H4 (cell line): Measurements from ENCODE around the gene JAZF1. TPM values are rescaled to one million over a fixed set of nuclear protein-coding genes. Genes with fewer than 3 reads are reported as not detected.
A peak's percentile ranks its signal among the peaks of the same experiment; 100 is the strongest.
"Not testable (repeated sequence)": the region's sequence is repeated elsewhere in the genome, so short reads cannot be mapped to it uniquely, and the experiment has no call there.

Experiments used
- DNase-seq: peaks from one replicate; pipeline ENCODE4 v3.0.0-alpha.2; 2015; ENCODE audit warnings: low spot score
- total RNA-seq: library from RNA; depleted of rRNA; stranded (reverse); fragments of >200 nt; shearing (Covaris generic); gene quantifications from 2 replicates; pipeline ENCODE4 v1.2.3, GENCODE V29; 2014

Gene JAZF1
- total RNA-seq, 1 experiment from 2014 or later = 20.6 TPM

DNA sequence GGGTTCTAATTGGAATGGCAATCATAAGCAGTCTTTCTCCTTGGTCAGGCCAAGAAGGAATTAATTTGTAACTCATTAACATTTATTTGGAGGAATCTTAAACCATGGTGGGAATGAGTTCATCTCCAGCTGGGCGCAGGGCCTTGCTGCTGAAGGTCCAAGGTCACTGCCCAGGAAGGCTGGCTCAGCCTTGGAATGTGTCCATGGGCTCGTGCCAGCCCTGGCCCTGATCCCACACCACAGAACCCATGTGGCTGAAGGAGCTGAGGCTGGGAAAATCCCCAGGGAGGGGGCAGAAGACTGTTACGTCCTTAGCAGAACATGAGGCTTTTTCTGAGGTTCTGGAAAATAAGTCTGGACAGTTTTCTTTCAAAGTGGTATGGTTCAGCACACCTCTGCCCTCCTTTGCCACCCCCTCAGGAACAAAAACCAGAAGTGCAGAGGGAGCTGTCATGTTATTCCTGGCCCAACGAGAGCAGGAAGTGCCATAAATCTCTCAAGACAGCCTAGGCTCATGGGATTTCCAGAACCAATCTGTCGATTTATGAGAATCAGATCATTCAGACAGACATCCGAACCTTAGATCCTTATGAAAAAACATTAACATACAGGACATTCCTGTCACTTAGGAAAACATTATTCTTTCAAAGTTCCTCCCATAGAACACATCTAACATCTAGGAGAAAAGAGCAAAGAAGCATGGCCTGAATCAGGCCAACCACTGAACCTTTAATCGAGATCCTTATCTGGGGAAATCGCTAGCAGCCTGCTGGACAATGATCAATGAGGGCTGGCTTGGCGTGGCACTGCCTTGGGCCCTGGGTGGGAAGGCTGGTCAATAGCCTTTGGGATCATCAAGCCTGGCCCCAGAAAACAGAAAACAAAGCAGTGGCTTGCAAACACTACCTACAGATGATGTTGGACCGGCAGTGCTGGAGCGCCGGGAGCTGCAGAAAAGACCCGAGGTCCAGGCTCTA, 306.3 kb downstream of the JAZF1 start:
- peak; percentile 86 for DNase-seq

DNA sequence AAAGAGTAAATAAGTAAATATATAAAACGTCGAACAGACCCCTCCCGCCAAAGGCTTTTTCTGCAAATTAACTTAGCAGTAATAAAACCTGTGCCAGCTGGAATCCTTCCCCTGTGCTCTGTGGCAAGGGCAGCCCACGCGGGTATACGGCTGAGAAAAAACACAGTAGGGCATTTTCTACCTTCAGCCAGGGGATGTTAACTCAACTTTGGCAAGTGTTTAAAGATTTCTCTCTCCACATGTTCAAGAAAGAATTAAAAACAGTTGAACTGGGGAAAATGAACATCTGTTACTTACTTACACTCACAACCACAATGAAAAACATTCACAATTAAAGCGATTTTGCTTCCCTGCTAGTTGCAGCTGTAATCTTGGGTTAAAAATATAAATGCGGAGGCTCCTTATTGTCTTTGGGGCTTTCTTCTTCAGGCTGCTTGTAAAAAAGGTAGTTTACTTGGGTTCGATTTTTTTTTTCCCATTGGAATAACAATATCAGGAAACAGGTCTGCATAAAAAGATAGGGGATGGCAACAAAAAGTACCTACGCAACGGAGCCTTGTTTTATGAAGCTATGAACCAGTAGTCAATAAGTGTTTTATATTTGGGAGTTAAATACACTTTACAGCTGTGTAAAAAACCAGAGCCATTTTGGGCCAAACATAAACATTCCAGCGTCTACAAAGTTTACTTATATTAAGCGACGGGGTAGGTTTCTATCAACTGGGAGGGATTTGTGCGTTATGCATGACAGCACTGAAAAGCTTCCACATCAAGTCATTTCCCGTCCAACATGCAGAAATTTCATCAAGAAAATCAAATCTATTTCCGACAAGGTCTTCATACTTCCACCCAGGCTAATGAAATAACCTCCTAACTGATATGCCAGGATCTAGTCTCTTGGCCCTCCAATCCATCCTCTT, 308.0 kb downstream of the JAZF1 start:
- DNase-seq = no peak

DNA sequence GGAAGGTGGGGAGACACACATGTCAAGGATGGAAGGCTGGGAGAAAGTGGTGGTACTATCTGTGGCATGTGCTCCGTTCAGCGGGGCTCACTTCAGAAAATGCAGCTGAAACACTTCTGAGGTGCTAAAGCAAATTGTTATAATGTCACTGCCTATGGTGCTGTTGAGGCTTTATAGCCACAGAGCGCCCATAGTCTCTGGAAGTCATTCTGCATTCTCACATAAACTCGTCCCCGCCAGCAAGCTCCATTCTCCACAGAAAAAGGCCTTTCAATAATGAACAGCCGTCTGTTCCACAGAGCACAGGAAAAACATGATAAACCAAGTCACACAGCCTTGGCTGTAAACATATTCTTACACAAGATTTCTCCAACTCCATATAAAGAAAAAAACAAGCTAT, 308.7 kb downstream of the JAZF1 start:
- no peak for DNase-seq

DNA sequence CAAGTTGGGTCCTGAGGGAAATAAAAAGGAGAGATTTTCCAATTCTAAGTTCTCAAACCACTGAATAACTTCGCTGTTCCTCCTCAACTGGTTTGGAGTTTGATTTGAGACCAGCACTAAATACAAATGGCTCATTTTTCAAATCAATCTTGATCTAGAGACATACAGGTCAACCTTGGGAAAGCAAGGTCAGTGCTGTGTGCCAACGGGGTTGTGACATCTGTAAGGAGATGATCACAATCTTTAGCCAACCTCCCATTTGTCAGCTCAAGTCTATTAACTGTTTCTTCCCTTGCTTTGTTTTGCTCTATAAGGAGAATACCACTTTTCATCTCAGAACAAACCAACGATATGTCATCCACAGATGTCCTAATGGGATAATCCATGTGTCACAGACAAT, 309.5 kb downstream of the JAZF1 start:
- no peak for DNase-seq

DNA sequence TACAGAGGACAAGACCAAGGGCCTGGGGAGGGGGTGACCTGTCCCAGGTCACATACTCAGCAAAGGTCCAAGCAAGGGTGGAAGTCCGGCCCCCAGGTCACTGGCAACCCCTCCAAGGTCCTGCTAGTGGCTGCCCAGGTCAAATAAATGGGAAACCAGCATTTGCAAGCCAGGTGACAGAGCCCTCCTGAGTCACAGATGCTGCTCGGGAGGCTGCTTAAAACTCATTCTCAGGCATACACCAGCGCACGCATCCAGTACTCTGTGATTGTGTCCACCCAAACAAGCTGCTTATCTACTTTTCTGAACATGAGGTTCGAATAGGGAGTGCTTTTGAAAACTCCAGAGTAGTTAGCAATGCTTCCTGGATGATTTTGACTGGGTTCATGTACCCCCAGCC, 310.0 kb downstream of the JAZF1 start:
- no peak for DNase-seq

DNA sequence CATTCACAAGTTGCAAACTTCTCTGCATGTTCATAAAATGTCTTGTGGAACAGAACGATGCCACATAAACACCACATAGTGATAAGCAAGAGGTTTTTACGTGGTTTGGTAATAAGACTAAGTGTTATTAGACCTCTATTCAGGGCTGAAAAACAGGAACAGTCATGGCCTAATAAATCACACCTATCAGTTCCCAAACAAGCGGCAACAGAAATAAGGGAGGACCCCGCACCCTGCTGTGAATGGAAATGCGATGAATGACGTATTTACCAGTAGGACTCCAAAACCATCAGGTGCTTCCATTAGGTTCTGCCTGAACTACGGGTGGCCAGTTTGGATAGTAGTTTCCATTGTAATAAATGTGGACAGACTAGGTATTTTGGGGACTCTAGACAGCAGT, 311.5 kb downstream of the JAZF1 start:
- no peak for DNase-seq

DNA sequence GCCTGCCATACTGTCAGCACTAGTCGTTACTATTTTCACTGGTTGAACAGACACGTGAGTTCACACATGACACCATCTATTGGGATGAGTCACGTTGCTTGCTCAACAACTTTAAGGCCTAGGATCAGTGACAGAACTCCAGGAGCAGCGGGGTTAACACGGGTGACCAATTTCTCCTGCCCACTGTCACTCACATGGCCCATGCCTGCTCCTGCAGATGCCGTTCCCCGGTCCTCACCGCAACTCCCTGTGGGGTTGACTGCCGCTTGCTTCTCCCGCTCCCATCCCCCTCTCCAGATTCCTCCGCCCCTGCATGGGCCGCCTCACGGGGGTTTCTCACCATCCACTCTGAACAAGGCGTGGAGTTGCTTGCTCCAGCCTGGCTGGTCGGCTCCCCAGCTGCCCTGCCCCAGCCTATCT, 312.5 kb downstream of the JAZF1 start:
- DNase-seq = no peak

DNA sequence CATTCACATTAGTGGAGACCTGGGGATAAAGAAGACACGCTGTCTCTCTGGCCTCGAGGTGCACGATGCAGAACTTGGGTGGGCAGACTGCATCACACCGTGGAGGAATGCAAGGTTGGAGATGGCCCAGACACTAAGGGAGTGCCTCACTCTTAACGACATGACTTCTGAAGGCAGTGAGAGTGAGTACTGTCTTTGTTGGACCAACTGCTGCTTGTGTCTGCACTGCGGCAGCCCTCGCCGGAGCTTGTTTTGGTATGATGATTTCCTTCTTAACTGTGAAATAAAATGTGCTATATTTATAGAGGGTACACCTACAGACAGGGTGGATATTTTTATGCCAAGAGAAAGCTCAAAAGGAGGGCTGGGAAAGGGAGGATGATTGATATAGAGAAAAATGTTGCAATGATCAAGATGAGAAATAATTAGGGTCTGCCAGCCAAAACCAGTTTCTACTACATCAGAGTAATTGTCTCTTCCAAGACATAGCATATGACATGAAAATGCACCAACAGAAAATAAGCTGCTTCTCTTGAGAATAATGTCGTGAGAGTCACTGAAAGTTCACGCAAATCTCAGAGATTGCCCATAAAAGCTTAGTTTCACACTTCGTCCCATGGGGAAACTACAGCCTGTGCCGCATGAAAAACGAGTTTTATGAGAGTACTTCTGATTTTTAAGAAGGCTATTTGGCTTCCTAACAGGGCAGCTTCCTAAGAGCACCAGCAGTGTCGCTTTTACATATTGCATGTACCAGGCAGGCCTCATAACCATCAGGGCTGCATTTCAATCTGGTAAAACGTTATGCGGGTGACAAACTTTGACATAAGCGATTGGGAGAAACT, 313.5 kb downstream of the JAZF1 start:
- no peak for DNase-seq

DNA sequence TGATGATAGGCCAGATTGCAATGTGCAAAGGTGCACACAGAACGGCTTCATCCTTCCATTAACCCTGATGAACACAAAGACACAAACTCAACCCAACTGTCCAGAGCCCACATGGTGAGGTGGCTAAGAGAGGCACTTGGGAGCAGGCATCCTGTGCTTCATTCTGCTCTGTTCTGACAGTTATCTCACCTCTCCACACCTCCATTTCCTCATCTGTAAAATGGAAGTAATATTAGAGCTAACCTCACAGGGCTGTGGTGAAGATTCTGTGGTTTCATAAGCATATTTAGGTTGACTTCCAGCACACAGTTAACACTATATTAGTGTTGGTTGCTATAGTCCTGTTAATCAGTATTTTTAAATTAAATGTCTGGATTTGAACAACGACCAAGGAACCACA, 314.3 kb downstream of the JAZF1 start:
- no peak for DNase-seq

DNA sequence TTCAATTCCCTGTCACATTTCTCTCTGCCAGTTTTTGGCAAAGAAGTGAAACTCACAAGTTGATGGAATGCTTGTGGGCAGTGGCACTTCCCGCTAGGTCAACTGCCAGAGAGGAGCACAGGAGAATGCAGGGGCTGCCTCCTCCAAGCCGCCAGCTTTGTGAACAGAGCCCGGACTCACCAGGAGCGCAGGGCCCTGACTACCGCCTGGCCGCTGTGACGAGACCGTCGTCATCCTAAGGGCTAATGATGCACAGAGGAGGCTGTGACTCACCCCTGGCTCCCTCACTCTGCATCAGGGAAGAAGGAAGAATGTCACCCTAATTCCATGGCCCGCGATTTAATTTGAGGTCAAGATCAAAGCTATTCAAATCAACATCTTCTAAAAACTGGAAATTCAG, 316.7 kb downstream of the JAZF1 start:
- DNase-seq = peak; percentile 98

DNA sequence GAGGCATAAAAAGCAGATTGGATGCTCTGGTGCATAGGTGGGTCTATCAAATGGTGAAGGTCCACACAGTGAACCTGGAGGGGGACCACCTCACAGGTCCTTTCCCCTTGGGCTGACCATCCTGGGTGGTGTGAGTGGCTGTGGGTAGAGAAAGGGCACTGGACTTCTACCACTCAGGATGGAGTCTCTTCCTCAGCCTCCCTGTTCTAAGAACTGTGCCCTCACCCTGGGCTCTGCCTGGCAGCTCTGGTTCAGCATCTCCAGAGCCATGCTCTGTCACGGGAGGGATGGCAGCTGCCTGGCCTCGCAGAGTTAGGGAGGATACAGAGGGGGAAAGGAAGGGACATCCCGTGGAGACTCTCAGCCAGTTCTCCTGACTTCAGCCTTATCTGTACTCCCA, 318.8 kb downstream of the JAZF1 start:
- no peak for DNase-seq

DNA sequence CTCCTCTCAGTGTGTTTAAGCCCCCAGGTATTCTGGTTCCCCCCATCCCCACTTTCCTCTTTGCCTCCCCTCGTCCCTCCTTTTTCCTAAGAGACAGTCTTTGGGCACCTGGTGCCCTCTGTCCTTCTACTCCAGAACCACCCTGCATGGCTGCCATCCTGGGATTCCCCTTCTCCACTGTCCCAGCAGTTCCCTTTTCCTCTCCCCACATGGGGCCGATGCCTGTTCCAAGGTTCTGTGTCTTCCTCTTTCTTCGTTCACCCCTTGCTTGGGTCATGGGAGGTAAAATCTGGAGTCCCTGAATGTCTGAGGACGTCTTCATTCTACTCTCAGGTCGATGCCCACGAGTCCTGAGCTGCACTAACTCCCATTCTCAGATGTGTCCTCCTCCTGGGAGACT, 319.8 kb downstream of the JAZF1 start:
- DNase-seq = no peak

DNA sequence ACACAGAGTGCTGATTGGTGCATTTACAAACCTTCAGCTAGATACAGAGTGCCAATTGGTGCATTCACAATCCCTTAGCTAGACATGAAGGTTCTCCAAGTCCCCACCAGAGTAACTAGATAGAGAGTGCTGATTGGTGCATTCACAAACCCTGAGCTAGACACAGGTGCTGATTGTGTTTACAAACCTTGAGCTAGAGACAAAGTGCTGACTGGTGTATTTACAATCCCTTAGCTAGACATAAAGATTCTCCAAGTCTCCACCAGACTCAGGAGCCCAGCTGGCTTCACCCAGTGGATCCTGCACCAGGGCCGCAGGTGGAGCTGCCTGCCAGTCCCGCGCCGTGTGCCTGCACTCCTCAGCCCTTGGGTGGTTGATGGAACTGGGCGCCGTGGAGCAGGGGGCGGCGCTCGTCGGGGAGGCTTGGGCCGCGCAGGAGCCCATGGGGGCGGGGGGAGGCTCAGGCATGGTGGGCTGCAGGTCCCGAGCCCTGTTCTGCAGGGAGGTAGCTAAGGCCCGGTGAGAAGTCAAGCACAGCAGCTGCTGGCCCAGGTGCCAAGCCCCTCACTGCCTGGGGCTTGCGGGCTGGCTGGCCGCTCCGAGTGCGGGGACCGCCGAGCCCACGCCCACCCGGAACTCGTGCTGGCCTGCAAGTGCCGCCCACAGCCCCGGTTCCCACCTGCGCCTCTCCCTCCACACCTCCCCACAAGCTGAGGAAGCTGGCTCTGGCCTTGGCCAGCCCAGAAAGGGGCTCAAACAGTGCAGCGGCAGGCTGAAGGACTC, 323.7 kb downstream of the JAZF1 start:
- not testable (repeated sequence) for DNase-seq

DNA sequence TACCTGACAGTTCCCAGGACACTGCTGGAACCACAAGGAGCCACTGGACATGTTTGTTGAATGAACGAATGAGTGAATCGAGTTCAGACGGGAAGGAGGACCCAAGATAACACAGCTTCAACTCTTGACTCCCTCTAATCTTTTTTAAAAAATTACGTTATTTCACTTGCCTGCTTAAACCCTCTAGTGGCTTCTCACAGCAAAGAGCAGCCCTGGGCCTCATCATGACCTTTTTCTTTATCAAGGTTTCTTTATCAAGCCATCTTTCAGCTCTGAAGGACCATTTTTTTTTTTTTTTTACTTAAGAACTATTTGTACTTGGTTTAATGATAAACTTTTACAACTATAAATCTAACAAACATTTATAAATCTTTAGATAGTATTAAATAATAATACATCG, 330.1 kb downstream of the JAZF1 start:
- DNase-seq = no peak

DNA sequence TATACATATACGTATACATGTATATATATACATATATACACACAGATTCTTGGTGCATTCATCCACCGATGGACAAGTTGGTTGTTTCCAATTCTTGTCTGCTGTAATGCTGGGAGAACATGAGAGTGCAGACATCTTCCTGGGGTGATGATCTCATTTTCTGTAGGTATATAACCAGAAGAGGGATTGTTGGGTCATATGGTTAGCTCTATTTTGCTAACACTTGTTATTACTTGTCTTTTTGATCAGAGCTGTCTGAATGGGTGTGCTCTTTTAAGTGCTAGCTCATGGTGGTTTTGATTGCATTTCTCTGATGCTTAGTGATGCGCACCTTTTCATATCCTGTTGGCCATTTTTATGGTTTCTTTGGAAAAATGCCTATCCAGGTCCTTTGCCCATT, 334.2 kb downstream of the JAZF1 start:
- no peak for DNase-seq

DNA sequence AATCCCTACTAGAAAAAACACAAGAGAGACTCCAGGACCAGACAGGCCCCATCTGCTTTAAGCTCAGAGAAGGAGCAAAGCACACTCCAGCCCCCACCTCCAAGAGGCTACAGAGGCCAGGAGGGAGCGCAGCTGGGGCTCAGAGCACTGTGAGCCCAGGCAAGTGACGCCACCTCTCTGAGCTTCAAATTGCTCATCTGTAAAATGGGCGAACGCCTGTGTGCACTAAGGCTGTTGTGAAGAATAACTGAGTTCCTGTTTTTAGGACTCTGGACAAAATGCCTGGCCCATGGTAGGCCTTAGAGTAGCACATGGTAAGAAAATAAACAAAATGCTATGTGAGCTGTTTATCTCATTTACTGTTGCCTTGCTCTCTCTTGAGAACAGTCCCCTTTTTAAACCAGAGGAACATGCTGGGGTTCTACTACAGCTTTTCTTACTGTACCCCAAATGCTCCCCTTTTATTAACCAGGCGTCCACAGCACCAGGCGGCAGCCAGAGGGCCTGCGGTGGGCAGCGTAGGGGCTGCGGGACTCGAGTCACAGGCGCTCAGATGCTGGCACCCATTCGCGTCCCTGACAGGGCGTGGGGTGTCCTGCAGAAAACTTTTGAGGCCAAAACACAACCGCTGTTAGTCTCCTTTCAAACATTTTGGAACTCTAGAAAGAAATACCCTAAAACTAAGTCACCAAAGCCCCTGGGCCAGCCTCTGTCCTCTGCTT, 336.9 kb downstream of the JAZF1 start:
- no peak for DNase-seq

DNA sequence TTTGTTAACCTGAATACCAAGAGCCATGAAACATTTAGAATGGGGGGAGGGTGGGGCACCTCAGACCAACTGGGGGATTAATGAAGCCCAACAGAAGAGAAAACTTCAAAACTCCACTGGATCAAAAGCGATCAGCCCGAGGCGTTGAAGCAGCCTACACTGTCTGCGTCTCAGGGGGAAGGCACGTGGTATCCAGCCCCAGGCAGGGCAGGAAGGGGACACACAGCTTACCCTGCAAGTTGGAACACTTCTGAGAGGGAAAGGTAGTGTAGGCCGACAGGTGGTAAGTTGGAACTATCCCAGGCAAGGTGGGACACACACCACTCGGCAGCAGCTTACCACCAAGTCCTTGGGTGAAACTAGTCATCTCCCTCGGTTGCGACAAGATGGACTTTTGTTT, 337.7 kb downstream of the JAZF1 start:
- DNase-seq = no peak

DNA sequence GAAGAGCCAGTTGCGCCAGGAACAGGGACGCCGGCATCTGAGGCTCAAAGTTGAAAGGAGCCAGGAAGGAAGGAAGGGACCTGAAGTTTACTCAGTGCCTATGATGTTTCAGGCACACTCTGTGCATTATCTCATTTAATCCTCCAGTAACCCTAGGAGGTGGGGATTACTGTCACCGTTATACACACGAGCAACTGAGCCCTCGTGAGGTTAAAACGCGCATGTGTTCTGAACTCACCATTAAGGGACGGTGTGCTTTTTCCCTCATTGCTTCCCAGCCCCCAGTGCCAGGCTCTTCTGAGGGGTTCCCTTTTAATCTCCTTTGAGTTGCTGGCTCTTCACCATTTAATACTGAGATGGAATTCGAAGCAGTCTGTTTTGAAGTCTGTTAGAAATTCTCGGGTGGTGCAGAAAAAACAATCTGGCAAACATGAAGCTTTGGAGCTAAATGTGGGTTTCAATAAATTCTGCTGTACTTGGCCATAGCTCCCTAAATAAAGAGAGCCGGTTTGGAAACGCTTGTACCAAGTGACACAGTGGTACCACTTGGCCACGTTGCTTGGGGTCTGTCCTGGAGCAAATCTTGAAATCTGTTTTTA, 338.4 kb downstream of the JAZF1 start:
- DNase-seq = no peak

DNA sequence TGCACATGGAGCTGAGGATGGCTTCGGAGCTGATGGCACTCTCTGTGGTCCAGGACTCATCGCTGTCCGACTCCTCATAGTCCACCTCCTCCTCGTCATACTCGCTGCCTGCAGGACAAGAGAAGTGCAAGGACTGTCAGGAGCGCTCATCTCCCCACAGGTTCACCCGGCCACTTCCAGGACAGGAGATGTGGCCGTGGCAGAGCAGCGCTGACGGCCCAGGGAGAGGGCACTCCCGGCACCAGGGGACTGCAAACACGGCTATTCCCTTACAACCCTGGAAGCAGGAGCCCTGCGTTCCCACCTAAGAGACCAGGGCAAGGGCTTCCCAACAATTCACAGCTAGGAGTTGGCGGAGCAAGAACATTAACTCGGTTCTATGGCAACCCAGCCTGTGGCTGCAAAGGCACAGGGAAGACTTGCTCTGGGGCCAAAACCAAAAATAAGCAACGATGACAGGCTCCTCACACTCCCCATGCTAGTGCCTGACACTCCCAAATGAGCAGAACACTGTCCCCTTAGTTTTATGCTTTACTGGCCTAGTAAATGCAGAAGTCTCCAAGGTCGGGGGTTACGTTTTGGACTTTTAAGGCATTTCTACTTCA, 339.7 kb downstream of the JAZF1 start:
- DNase-seq = no peak
